Nephron (organoid): ENCODE data around the gene SCG5.

Source experiments
- H3K27ac Mint-ChIP-seq, 3 experiments: 2 replicates each; pipeline ENCODE4 v1.8.0; 2020; ENCODE audit warnings: mixed read lengths in 3 of 3, mild to moderate bottlenecking in 2 of 3, moderate library complexity in 1 of 3
- H3K27me3 Mint-ChIP-seq: 2 replicates; pipeline ENCODE4 v1.8.0; 2021; ENCODE audit warnings: low read depth, mild to moderate bottlenecking, moderate library complexity, mixed read lengths
- H3K36me3 Mint-ChIP-seq: 2 replicates; pipeline ENCODE4 v1.8.0; 2020; ENCODE audit warnings: low read depth, mixed read lengths
- H3K4me1 Mint-ChIP-seq: 2 replicates; pipeline ENCODE4 v1.8.0; 2020; ENCODE audit warnings: mixed read lengths
- H3K4me3 Mint-ChIP-seq, 3 experiments: 2 replicates each; pipeline ENCODE4 v1.8.0; 2020; ENCODE audit warnings: mild to moderate bottlenecking in 3 of 3, mixed read lengths in 3 of 3, moderate library complexity in 2 of 3
- H3K9me3 Mint-ChIP-seq: 2 replicates; pipeline ENCODE4 v1.8.0; 2020; ENCODE audit warnings: mixed read lengths
- CTCF ChIP-seq, 3 experiments: fragments of 200-600 bp; sonication (generic); IDR thresholded peaks; one replicate each; pipeline ENCODE4 v1.5.0; 2021; ENCODE audit warnings: antibody characterized with exemption in 3 of 3; ENCODE audit not compliant: unreplicated experiment in 3 of 3

SCG5 gene

GRCh38 chr15:32715276-32715675, 73.8 kb downstream of the SCG5 start:
- no peak overlapping the region for H3K4me3 Mint-ChIP-seq
- H3K27ac Mint-ChIP-seq: no peak overlapping the region
- peaks cover 83% of the 10 kb centered on the region for H3K27me3 Mint-ChIP-seq
- peaks cover 13% of the 10 kb centered on the region for H3K4me1 Mint-ChIP-seq
- H3K36me3 Mint-ChIP-seq: no peaks in the 10 kb centered on the region
- H3K9me3 Mint-ChIP-seq: no peaks in the 10 kb centered on the region
- no peak for TF ChIP-seq CTCF (IDR thresholded peaks at IDR 0.05; ENCODE audit: unreplicated experiment in 3 of 3)

GRCh38 chr15:32716216-32716914, 74.9 kb downstream of the SCG5 start:
- H3K4me1 Mint-ChIP-seq: peaks cover 13% of the 10 kb centered on the region
- no peak for TF ChIP-seq CTCF (IDR thresholded peaks at IDR 0.05; ENCODE audit: unreplicated experiment in 3 of 3)
- no peak overlapping the region for H3K27ac Mint-ChIP-seq

GRCh38 chr15:32716915-32717425, 75.5 kb downstream of the SCG5 start:
- Mint-ChIP-seq H3K4me3 (peak overlapping the region; percentile 29 to 88 (median 31)), H3K36me3 (no peaks in the 10 kb centered on the region), H3K27ac (no peak overlapping the region), H3K4me1 (peaks cover 13% of the 10 kb centered on the region), H3K27me3 (peaks cover 97% of the 10 kb centered on the region), H3K9me3 (no peaks in the 10 kb centered on the region)
- no peak for TF ChIP-seq CTCF (IDR thresholded peaks at IDR 0.05; ENCODE audit: unreplicated experiment in 3 of 3)

More at GRCh38 chr15:32716216-32716914, 74.9 kb downstream of the SCG5 start:
- H3K27me3 Mint-ChIP-seq: peaks cover 94% of the 10 kb centered on the region
- peak overlapping the region; percentile 29 to 88 (median 42) for H3K4me3 Mint-ChIP-seq
- no peaks in the 10 kb centered on the region for H3K9me3 Mint-ChIP-seq
- H3K36me3 Mint-ChIP-seq: no peaks in the 10 kb centered on the region

GRCh38 chr15:32717426-32718226, 76.1 kb downstream of the SCG5 start, which contains the start of gene GREM1:
TSS of gene GREM1 (plus strand) at chr15:32718004. CDS start at chr15:32730691, 12,687 bp downstream.
- Mint-ChIP-seq H3K9me3 (no peaks in the 10 kb centered on the region), H3K4me1 (peaks cover 13% of the 10 kb centered on the region), H3K36me3 (peaks cover 3% of the 10 kb centered on the region), H3K27ac (no peak within 1 kb of the TSS), H3K4me3 (peak within 1 kb of the TSS; percentile 83 to 88 (median 84)), H3K27me3 (peaks cover 97% of the 10 kb centered on the region)
- no peak for TF ChIP-seq CTCF (IDR thresholded peaks at IDR 0.05; ENCODE audit: unreplicated experiment in 3 of 3)

GRCh38 chr15:32718227-32718820, 76.8 kb downstream of the SCG5 start:
- Mint-ChIP-seq H3K4me3 (peak overlapping the region; percentile 69 to 82 (median 77)), H3K27ac (no peak overlapping the region), H3K4me1 (peaks cover 13% of the 10 kb centered on the region), H3K27me3 (peaks cover 98% of the 10 kb centered on the region), H3K9me3 (no peaks in the 10 kb centered on the region), H3K36me3 (peaks cover 9% of the 10 kb centered on the region)
- TF ChIP-seq CTCF (IDR thresholded peaks at IDR 0.05; ENCODE audit: unreplicated experiment in 3 of 3): no peak
